Kidney tubule cell (primary cell): ENCODE results near the gene FBN1.

Experiments used
- DNase-seq: peaks from one replicate; pipeline ENCODE4 v3.0.0-alpha.2; 2018; ENCODE audit warnings: low spot score

The FBN1 gene

DNA sequence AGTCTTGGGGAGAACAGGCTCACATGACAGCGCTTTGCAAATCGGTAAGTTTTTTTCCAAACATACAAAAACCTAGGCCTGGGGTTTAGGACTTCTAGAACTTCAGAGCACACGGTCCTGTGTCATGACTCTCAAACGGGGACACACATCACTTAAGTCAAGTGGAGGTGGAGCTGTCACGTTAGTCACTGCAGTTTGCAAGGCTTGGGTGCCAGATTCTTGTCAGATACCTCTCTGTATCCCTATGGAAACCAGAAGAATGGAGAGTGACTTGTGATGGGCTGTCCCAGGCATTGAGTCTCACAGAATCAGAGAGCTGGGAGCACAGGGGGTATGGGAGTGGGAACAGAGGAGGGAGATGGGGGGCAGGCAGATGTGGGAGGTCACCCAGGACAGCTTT, 249.5 kb downstream of the FBN1 start:
- DNase-seq = peak; percentile 35

DNA sequence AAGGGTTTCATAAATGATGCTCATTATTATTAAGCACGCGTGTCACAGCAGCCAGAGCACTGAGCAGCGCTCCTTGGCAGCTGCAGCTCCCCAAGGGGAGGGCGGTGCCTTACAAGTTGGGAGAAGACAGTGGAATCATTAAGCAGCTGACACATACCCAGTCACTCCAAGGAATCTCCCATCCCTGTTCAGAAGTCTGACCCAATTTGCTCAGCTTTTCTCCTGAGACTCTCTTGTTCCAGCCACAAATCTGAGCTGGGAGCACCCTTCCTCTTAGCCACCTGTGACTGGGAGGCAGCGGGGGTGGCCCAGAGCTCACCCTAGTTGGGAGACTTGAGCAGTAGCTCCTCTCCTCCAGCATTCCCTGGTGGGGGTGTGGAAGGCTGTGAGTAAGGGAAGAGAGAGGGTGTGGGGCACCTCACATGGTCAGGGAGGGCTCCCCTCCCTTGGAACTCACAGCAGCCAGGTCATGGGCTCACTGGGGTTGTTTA, 249.9 kb downstream of the FBN1 start:
- DNase-seq = peak; percentile 73

DNA sequence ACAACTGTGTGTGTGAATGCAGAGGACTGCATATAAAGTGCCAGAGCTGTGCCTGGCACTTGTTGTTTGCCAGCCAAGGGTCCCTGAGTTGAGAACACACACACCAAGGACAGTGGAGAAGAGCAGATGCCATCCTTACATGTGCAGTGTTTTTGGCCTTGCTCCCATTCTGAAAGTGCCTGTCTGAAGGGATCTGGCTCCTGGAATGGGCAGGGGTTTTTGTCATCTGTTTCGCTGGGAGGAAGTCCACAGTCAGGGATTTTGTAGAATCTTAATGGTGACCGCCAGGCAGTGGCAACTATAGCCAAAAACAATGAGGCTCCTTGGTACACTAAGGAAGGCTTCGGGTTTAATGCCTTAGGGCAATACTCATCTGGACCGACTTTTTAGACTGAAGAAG, 250.5 kb downstream of the FBN1 start:
- DNase-seq = no peak

DNA sequence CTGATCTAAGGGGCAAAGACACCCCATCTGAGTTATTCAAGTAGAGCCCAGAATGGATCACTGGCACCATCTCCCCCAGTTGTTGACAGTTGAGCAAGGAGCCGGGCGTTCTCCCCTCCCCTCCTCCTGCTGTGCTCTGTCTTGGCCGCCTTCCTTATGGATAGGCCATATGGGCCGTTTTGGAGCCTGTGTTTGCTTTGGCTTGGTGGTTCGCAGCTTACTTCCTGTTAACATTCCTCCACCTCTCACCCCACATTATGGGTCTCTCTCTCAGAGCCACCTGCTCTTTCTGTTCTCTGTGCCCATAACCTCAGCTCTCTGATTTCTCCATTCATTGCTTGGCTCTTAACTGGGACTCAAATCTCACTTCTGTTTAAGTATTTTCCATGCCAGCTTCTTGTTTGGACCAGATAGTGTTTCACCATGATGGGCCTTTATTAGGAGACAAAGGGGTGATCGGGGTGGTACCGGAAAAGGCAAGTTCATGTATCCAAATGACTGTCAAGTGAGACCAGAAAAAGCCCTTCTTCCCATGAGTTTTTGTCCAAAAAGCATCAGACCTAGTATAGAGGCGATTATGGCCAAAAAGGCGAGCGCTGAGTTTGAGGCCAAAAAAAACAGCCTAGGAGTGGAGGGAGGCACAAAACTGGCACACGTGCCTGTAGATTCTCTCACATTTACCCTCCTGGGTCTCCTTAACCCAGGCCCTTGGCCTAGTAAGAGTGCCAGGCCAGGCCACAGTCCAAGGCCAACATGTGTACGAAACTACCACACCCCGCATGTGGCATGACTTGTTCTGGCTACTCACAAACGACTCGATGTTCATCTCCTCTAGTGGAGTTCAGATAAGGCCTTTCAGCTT, 251.6 kb downstream of the FBN1 start:
- DNase-seq = no peak

DNA sequence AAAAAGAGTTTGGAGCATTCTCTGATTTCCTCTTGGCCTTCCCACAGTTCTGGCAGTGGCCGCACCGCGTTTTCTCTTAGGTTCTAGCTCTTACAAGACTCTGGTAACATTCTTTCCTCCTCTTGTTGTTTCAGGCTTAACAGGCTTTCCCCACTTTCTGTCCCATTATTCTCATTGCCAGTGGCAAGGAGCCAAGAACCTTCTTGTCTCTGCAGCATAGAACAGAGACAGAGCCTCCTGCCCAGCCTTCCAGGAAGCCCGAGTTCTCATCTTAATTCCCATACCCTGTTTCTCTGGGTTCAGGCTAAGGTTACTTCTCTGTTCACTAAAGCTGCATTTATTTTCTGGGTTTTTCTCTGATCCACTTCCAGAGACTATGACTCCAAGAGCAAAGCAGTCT, 253.2 kb downstream of the FBN1 start:
- DNase-seq = no peak

DNA sequence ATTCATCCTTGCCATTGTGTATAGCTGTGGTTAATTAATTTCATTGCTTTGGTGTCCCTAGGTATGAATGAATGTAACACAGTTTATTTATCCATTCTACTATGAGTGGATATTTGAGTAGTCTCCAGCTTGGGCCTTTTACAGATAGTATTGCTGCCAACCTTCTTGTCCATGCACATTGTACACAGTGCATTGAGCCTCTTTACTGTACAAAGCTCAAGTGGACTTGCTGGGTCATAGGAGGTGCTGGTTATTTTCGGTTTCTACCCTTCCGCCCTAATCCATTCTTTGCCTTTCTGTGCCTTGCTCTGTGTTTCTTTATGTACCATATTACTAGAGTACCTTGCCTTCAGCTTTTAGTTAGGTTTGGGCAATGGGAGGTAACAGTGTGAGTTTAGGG, 253.6 kb downstream of the FBN1 start:
- DNase-seq = no peak

DNA sequence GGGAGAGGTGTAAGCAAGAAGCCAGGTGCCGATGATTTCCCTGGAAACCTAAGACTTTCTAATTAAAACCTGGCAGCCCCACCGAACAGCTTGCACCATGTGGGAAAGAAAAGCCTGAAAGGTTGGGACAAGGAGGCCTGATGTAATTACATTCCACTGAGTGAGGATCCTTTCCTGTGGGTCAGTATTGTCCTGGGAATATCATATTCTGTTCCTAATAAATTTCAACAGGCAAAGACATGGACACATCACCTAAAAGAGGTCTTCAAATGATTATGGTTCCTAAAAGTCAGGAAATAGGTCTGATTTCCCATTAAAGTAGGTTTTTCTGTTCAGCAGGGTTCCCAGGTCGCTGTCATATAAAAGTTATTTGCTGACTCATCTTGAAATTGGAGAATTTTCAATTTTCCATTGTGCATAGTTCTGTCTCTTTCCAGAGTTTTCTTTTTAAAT, 255.8 kb downstream of the FBN1 start:
- no peak for DNase-seq

DNA sequence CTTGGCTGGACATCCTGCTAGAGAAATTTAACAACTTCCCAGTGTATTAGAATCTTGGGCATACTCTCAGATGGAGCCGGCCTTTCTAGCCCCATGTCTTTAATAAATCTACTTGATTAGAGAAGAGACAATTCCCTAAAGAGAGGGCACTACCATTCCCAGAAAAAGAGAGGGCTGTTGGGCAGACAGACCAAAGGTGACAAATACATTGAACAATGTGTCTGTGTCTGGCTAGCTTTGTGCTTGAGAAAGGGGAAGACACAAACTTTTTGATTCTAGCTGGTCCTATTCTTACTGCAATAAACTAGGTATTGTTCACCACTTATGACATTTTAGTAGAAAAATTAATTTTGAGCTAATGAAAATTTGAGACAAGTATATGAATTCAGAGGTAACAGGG, 256.6 kb downstream of the FBN1 start:
- no peak for DNase-seq

DNA sequence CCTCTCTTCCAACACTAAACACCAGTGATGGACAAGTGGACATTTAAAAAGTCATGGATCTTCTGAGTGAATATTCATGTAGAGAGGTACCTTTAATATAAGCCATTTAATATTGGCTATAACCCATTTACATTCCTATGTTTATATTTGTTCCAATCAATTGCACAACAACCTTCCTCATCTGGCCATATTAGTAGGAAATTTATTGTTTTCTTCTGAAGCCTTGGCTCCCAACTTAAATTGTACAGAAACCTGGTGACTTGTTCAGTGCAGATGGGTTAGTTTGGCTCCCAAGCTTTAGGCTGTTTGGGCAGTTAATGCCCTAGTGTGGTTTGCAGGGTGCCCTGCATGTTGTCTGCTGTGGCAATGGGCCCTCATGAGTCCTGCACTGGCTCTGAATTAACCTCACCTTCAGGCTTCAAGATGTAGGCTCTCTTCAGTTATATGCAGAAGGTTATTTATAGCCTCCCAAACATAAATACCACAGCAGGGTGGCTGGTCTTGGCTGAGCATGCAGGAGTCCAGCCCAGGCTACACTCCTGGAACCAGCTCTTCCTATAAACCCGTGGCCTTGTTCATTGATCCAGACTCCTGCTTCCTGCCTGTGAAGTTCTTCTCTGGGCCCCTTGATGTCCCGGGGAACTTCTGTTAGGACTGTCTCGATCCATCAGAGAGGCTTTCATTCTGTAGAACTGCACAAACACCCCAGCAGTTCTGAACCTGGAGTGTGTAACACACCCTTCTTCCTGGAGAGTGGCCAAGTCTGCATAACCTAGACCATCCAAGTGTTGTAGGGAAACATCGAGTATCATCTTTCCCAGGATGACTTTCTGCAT, 257.3 kb downstream of the FBN1 start:
- no peak for DNase-seq

DNA sequence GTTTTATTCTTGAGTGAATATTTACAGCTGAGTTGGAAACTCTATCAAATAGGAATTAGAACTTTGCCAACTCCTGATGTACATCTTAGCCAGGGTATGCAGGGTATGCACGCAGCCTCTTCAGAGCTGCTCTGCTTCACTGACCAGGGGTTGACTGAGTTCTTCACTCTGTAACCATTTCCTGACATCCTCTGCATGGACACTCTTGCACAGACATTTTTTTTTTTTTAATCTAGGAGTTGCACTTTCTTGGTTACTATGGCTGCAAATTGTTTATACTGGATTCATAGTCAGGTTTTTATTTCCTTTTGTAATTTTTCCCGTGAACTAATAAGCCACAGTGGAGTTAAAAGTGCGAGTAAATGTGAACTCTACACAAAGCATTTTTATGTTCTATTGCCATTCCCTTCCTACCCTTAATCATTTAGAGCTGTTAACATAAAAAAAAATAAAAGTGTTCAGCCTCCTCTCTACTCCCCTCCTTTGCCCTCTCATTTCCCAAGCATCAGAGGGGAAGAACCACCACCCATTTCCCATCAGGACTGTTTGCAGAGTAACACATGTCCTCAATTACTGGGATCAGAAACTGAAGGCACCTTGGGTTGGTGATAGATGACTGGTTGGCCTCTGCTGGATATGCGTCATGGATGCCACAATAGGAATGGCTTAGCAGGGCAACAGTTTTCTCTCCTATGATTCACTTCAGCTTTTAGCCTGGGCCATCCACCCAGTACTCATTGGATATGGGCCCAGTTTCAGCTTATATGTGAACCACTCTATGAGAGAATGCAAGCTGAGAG, 260.3 kb downstream of the FBN1 start:
- DNase-seq = peak; percentile 59

DNA sequence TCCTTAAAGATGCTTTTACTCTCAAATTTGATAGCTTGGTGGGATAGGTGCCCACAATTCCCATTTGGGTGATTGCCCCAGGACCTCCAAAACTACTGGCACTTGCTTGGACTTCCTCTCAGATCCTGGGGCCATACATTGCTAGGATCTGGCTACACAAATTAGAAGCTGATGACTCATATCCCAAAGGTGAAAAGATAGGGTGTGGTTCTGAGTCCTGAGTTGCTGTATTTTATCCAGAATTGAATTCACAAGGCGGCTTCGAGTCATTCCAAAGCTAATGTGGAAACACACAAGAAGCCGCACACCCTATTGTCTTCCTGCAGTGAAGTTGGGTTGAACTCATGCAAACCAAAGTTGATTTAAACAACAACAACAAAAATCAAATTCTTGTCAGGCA, 260.9 kb downstream of the FBN1 start:
- peak; percentile 18 for DNase-seq

DNA sequence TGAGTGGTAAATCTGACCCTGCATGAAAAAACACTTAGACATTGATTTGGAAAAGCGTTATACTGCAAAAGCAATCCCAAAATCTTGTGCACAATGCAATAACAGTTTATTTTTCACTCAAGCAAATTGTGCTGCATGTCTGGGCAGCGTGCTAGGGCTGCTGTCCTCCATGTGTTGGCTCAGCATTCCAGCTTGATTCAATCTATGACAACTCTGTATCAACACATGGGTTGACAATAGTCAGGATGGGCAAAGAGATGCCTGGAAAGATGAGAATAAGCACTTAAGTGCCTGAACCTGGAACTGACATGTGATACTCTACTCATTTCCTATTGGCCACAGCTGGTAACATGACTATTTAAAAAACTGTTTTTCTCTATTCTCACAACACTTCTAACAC, 262.5 kb downstream of the FBN1 start:
- DNase-seq = no peak

DNA sequence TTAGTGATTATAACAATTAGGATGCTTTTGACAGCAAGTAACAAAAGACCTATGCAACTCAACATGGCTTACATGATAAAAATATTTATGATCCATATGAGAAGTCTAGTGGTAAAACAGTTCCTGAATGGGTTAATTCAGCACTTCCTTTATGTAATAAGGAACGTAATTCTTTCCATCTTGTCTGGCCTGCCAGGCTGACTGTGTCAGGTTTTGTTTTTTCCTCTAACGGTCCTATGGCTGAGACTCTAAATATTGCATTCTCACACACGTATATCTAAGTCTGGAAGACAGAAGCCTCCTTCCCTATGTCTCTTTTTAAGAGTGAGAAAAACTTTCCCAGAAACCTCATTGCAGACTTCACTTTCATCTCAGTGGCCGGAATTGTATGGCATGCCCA, 263.6 kb downstream of the FBN1 start:
- no peak for DNase-seq

DNA sequence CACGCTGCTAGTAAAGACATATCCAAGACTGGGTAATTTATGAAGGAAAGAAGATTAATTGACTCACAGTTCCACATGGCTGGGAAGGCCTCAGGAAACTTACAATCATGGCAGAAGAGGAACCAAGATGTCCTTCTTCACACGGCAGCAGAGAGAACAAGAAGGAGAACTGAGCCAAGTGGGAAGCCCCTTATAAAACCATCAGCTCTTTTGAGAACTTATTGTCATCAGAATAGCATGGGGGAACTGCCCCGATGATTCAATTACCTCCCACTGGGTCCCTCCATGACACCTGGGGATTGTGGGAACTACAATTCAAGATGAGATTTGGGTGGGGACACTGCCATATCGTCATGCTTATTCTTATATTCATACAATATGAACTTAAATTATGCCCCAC, 265.3 kb downstream of the FBN1 start:
- DNase-seq = no peak

DNA sequence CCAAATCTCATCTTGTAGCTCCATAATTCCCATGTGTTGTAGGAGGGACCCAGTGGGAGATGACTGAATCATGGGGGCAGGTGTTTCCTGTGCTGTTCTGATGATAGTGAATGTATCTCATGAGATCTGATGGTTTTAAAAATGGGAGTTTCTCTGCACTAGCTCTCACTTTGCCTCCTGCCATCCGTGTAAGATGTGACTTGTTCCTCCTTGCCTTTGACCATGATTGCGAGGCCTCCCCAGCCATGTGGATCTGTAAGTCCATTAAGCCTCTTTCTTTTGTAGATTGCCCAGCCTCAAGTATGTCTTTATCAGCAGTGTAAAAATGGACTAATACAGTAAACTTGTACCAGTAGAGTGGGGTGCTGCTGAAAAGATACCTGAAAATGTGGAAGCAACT, 269.7 kb downstream of the FBN1 start:
- no peak for DNase-seq

DNA sequence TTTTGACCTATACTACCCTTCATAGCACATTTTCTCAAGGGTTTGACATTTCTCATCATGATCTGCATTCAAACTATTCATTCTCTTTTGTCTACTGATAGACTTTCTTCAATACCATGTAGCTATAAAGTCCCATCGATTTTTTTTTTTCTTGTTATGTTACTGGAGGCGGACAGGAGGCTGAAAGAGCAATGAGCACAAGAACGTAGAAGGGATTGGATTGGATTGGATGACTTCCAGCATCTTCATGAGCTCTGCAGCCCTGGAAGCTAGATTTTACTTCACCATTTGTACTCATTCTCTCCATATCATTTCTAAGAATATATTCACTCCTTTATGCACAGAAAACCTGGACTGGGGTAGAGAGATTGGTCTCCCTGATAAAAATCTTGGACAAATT, 271.0 kb downstream of the FBN1 start:
- no peak for DNase-seq

DNA sequence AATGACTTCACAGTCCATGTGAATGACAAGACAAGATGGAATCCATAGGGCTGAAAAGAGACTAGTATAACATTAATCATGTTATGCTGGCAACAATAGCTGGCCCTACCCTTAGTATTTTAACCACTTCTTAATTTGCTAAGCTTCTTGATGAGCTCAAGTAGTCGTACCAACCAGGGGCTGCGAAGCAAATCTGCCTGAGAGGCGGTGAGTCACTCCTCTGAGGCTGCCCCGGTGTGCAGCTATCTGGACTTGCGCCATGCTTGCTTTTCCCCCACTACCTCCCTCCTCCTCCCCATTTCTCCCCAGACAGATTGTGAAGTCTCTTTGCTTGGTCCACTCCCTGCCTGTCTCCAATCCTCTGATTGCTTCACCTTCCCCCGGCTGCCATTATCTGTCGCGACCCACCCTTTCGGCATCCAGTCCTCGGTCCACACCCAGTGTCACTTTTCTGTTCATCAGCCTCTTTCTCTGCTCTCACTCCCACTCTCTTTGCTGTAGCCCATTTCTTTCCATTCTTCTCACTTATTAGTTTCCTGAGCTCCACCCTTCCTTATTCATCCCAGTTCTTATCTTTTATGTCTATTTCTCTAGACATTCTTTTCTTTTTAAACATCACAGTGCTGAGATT, 271.6 kb downstream of the FBN1 start:
- peak; percentile 83 for DNase-seq

DNA sequence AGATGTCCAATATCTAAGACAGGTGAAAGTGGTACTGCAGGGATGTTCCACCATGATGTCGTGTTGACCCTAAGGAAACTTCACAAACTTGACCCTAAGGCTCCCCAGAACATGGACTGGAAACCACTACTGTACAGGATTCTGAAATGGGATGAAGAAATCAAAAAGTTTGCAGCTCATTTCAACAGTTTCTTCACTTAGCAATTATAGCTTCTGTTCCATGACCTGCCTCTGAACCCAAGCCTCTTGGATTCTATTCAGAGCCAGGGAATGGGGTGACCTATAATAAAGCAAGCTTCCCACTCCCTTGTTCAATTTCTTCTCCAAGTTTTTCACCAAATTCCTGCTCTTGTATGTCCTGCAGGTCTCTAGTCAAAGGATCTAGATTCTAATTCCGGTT, 273.5 kb downstream of the FBN1 start:
- DNase-seq = no peak

DNA sequence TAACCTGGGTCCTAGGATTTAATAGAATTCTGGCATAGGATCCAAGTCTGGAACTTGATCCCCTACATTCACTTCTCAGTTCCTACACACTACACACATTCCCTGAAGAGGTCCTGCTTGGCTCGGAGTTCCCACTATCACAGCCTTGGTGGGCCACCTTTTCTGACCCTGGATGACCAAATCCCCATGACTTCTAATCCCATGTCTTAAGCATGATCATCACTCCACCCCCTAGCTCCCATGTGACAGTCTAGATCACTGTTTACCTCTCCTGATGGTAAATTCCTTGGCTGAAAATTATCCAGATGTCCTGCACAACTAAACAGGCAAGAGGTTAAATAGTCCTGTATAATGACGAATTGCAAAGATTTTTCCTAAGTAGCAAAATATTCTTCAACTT, 274.0 kb downstream of the FBN1 start:
- DNase-seq = no peak

DNA sequence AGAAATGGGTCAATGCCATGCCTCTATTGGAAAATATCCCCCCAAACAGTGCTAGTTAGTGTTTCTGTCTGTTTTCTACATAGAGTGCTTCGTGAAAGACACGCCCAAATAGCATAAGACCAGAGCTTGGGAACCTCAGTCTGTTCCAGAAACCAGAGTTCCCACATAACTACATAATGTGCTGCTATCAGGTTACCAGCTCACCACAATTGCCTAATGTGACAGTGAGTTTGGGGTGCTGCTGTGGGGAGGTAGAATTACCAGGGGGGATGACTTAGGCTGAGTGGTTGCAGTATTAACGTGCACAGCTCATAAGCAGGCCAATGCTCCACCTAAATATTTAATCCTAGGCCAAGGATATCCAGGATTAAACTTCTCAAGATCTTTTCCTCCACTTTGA, 275.0 kb downstream of the FBN1 start:
- DNase-seq = no peak

DNA sequence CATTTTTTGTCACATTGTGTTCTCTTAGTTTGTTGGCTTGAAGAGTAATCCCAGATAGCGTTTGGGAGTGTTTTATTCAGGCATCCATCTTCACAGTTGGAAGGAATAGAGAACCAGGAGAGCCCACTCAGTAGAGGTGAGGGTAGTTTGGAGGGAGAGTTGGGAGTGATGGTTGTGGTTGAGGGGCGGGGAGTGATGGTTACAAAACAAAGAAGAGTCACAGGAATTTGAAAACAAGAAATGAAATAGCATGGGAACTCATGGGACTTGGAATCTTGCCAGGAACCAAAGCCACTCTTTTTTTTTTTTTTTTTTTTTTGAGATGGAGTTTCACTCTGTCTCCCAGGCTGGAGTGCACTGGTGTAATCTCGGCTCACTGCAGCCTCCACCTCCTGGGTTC, 278.0 kb downstream of the FBN1 start:
- no peak for DNase-seq
